Lung (tissue), 12 donors: ENCODE measurements around the gene PLA2G4A. TPM values are rescaled to one million over a fixed set of nuclear protein-coding genes. Genes with fewer than 3 reads are reported as not detected.

ENCODE experiments used
- ATAC-seq: fragments of 200-7000 bp; cut with Tn5 transposase; one replicate; pipeline ENCODE4 v1.9.1; 2020; ENCODE audit warnings: moderate number of reproducible peaks; ENCODE audit not compliant: insufficient read depth, low FRiP score
- DNase-seq, 3 donors: peaks; one replicate each; pipeline ENCODE4 v3.0.0-alpha.2; 2013 to 2017
- H3K27ac ChIP-seq, 2 donors: one replicate each; pipeline ENCODE4 v1.5.1; 2013; ENCODE audit warnings: mild to moderate bottlenecking in 2 of 2, moderate library complexity in 2 of 2, control low read depth in 1 of 2, inconsistent platforms in 1 of 2, low read depth in 1 of 2, low read length in 1 of 2
- H3K27me3 ChIP-seq, 3 donors: one replicate each; pipeline ENCODE4 v1.5.1; 2013; ENCODE audit warnings: low read length in 2 of 3; ENCODE audit not compliant: control insufficient read depth in 3 of 3, insufficient read depth in 3 of 3
- H3K36me3 ChIP-seq, 4 donors: one replicate each; pipeline ENCODE4 v1.5.1; 2013; ENCODE audit warnings: low read length in 4 of 4, mild to moderate bottlenecking in 1 of 4, moderate library complexity in 1 of 4; ENCODE audit not compliant: control insufficient read depth in 4 of 4, insufficient read depth in 4 of 4
- H3K4me1 ChIP-seq, 5 donors: one replicate each; pipeline ENCODE4 v1.5.1; 2013; ENCODE audit warnings: low read length in 5 of 5, mild to moderate bottlenecking in 2 of 5, moderate library complexity in 1 of 5; ENCODE audit not compliant: control insufficient read depth in 5 of 5, insufficient read depth in 5 of 5
- H3K4me3 ChIP-seq: one replicate; pipeline ENCODE4 v1.5.1; 2013; ENCODE audit warnings: mild to moderate bottlenecking, control low read depth, moderate library complexity
- H3K9ac ChIP-seq, 2 donors: one replicate each; pipeline ENCODE4 v1.5.1; 2013; ENCODE audit warnings: low read length in 2 of 2, control low read depth in 1 of 2; ENCODE audit not compliant: insufficient read depth in 1 of 2
- H3K9me3 ChIP-seq, 4 donors: one replicate each; pipeline ENCODE4 v1.5.1; 2013; ENCODE audit warnings: low read length in 3 of 4, mild to moderate bottlenecking in 1 of 4, moderate library complexity in 1 of 4; ENCODE audit not compliant: control insufficient read depth in 4 of 4, insufficient read depth in 3 of 4
- WGBS, 2 donors: extraction: QIAGEN DNeasy Blood & Tissue Kit; methylation state at CpG; one replicate each; pipeline ENCODE4 v1.1.7; 2013; 5-methylcytosine and 5-hydroxymethylcytosine counted together
- polyA plus RNA-seq, 2 donors: library from polyadenylated mRNA; stranded (reverse); fragments of 200-250 nt; gene quantifications; one replicate each; pipeline ENCODE4 v1.2.1, GENCODE V29; 2013
- total RNA-seq, 2 donors: library from RNA; depleted of rRNA in 1 of 2; stranded (reverse); fragments of >200 nt in 1 of 2; gene quantifications; one replicate each; pipeline ENCODE4 v1.2.1, GENCODE V29; 2014 to 2021
- TF ChIP-seq, protein P1 (sequence below): IDR thresholded peaks from 2 replicates; pipeline ENCODE4 v1.5.1; 2012; ENCODE audit warnings: mild to moderate bottlenecking; ENCODE audit errors: control extremely low read depth, extremely low read depth
- donor health status: control.
- donor health status: control.
- donor health status: Bipolar disorder and iron deficiency.
- donor health status: healthy.
- donor health status: DM: yes; HTN: yes; CAD: no.

Gene PLA2G4A
- total and polyA plus RNA-seq, 4 donors, result 2.5 to 8.1 (median 6.4) TPM

DNA sequence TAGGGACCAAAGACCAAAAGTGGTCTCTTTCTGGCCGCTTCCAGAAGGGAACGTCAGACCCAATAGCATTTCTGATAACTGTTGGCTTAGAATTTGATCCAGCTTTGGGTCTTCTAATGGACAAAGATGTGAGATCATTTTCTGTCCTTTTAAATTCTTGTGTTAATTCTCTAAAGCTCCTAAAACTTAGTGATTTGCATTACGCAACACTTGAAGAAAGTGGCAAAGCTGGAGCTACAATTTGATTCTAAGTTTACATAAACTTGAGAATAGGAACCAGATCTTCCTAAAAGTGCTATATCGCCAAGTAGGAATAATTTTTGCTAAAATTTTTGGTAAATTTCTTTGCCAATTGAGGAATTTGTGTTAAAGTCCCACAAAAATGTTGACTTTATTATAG lies 21.6 kb upstream of the PLA2G4A start:
- TF ChIP-seq, protein P1, sequence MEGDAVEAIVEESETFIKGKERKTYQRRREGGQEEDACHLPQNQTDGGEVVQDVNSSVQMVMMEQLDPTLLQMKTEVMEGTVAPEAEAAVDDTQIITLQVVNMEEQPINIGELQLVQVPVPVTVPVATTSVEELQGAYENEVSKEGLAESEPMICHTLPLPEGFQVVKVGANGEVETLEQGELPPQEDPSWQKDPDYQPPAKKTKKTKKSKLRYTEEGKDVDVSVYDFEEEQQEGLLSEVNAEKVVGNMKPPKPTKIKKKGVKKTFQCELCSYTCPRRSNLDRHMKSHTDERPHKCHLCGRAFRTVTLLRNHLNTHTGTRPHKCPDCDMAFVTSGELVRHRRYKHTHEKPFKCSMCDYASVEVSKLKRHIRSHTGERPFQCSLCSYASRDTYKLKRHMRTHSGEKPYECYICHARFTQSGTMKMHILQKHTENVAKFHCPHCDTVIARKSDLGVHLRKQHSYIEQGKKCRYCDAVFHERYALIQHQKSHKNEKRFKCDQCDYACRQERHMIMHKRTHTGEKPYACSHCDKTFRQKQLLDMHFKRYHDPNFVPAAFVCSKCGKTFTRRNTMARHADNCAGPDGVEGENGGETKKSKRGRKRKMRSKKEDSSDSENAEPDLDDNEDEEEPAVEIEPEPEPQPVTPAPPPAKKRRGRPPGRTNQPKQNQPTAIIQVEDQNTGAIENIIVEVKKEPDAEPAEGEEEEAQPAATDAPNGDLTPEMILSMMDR, result no peak
- H3K27ac ChIP-seq, result no peak overlapping the region
- H3K4me1 ChIP-seq, result no peaks in the 10 kb centered on the region
- 93 to 96% methylated on average over 4 of the region's 4 CpGs for WGBS, 2 donors
- H3K9ac ChIP-seq, result no peak overlapping the region
- ATAC-seq (no peak), DNase-seq (no peak)
- no peaks in the 10 kb centered on the region for H3K9me3 ChIP-seq
- H3K4me3 ChIP-seq, result no peak overlapping the region
- no peaks in the 10 kb centered on the region for H3K36me3 ChIP-seq
- no peaks in the 10 kb centered on the region for H3K27me3 ChIP-seq

DNA sequence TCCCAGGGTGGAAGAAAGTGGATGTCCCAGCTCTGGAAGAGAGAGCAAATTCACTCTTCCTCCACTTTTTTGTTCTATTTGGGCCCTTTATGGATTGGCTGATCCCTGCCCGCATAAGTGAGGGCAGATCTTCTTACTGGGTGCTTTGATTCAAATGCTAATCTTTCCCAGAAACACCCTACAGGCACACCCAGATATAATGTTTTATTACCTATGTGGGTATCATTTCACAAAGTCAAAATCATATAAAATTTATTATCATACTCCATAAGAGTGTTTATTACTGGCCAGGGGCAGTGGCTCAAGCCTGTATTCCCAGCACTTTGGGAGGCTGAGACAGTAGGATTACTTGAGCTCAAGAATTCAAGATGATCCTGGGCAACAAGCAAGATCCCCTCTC lies 16.9 kb upstream of the PLA2G4A start:
- TF ChIP-seq, protein P1, result no peak
- Histone ChIP-seq H3K9ac (no peak overlapping the region), H3K36me3 (no peaks in the 10 kb centered on the region), H3K27me3 (no peaks in the 10 kb centered on the region), H3K9me3 (no peaks in the 10 kb centered on the region), H3K4me3 (no peak overlapping the region), H3K27ac (no peak overlapping the region), H3K4me1 (no peaks in the 10 kb centered on the region)
- WGBS, 2 donors, result 95 to 98% methylated on average over 1 of the region's 1 CpG
- DNase-seq, result no peak
- ATAC-seq, result no peak

DNA sequence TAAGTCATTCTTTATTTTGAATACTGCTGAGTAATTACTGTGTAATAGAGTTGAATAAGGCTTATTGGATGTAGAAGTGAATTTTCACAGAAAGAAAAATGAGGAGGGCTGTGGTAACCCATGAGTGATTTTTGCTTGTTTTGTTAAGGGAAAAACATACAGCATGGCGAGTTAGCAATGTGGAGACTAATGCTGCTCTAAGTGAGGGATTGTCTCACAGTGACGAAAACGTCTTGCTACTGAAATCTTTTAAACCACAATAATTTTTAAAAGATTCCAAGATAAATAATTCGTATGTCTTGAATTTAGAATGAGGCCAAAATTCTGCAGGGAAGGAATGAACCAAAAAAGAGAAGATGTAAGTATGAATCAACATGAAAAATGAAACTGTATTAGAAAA lies 16.2 kb upstream of the PLA2G4A start:
- Histone ChIP-seq H3K36me3 (no peaks in the 10 kb centered on the region), H3K27ac (no peak overlapping the region), H3K4me3 (no peak overlapping the region), H3K27me3 (no peaks in the 10 kb centered on the region), H3K9me3 (no peaks in the 10 kb centered on the region), H3K9ac (no peak overlapping the region), H3K4me1 (no peaks in the 10 kb centered on the region)
- TF ChIP-seq, protein P1, result no peak
- DNase-seq (no peak), ATAC-seq (no peak)
- WGBS, 2 donors, result 75 to 89% methylated on average over 4 of the region's 4 CpGs

DNA sequence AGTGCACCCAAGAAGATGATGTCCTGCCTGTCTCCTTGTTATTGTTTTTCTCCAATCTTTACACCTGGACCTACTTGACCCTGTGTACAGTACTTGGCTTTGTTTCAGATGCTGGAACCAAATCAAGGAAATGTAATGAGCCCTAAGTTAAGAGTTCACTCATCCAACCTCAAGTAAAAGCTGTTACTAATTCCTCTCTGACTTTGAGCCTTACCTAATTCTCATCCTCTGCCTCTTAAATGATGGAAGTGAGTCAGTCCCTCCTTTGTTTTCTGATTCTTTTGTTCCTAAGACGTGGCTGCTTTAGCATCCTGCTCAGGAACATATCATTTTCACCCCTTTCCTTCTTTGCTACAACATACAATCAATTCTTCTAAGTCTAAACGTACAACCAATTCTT lies 15.3 kb upstream of the PLA2G4A start:
- 74 to 84% methylated on average over 2 of the region's 2 CpGs for WGBS, 2 donors
- Histone ChIP-seq H3K9ac (no peak overlapping the region), H3K27ac (no peak overlapping the region), H3K4me3 (no peak overlapping the region), H3K4me1 (no peaks in the 10 kb centered on the region), H3K36me3 (no peaks in the 10 kb centered on the region), H3K27me3 (no peaks in the 10 kb centered on the region), H3K9me3 (no peaks in the 10 kb centered on the region)
- ATAC-seq (no peak), DNase-seq (no peak)
- TF ChIP-seq, protein P1, result no peak
